ENCODE measurements around the gene CANT1.
A peak's percentile ranks its signal among the peaks of the same experiment; 100 is the strongest.

CANT1 gene

DNA sequence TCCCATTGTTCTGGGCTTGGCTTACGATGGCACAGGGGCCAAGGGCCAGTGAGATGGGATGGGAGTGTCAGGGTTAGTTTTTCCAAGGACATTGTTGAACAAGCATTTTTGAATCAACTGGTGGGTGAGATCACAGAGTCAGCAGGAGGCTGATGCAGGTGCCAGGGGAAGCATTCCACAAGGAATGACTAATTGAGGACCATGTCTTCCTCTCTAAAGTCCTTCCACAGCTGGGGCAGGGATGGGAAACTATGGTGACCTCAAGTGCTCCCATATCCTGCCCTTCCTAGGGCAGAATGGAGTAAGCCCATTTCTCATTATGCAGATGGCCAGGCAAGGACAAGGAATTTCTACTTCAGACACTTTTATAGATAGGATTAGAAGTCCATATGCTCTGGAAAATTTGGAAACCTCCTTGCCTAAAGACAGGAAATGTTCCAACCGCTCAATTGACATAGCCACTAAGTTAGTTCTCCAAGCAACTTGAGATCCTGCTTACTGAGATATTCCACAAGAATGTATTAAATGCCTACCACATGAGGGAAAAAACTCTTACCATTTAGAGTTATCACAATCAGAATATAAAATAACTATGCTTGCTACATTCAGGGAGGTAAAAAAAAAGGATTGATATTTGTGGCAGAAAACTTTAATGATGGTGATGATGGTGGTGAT, 43.8 kb upstream of the CANT1 start:
- no peak overlapping the region for H2BK5ac ChIP-seq (ENCODE audit: low read depth, low read length, poor library complexity)
- no peak overlapping the region for H3K14ac ChIP-seq (ENCODE audit: low read length)
- H4K91ac ChIP-seq (ENCODE audit: low read depth, low read length) = no peak overlapping the region
- no peaks in the 10 kb centered on the region for H3K36me3 ChIP-seq (ENCODE audit: control insufficient read depth in 1 of 2, insufficient read depth in 2 of 2, low read length in 2 of 2)
- no peaks in the 10 kb centered on the region for H3K79me1 ChIP-seq (ENCODE audit: low read length)
- no peak overlapping the region for H2BK12ac ChIP-seq (ENCODE audit: low read length)
- no CpG with 5 or more reads among the region's 2 CpGs for WGBS (ENCODE audit: extremely low coverage, insufficient coverage, insufficient read length)
- H3K9me3 ChIP-seq (ENCODE audit: insufficient read depth, low read depth, low read length) = peaks cover 10% of the 10 kb centered on the region
- no peak overlapping the region for H3K4ac ChIP-seq (ENCODE audit: low read depth, low read length)
- no peak overlapping the region for H2BK120ac ChIP-seq (ENCODE audit: insufficient read depth, low read length, poor library complexity)
- peak in 1 of 2 donors; percentile 20 for DNase-seq
- no peak overlapping the region for H2AK5ac ChIP-seq (ENCODE audit: low read length)
- H4K12ac ChIP-seq (ENCODE audit: low read depth, low read length) = no peak overlapping the region
- H3K79me2 ChIP-seq (ENCODE audit: control insufficient read depth, insufficient read depth, low read length, poor library complexity) = no peaks in the 10 kb centered on the region
- no peaks in the 10 kb centered on the region for H3K27me3 ChIP-seq (ENCODE audit: insufficient read depth, low read length)
- no peak overlapping the region for H4K8ac ChIP-seq (ENCODE audit: low read depth, low read length)
- no peak overlapping the region for H3K4me3 ChIP-seq (ENCODE audit: low read depth, low read length)
- H3K27ac ChIP-seq (ENCODE audit: low read depth, low read length) = no peak overlapping the region
- no peak overlapping the region for H3K9ac ChIP-seq (ENCODE audit: low read length)
- H3K4me2 ChIP-seq (ENCODE audit: low read length) = no peak overlapping the region
- H3K23ac ChIP-seq (ENCODE audit: low read length) = no peak overlapping the region
- H3K18ac ChIP-seq (ENCODE audit: low read length) = no peak overlapping the region
- no peaks in the 10 kb centered on the region for H3K4me1 ChIP-seq (ENCODE audit: control insufficient read depth in 1 of 2, insufficient read depth in 2 of 2, low read length in 2 of 2)
- no peak overlapping the region for H2AFZ ChIP-seq (ENCODE audit: insufficient read depth, low read length, poor library complexity)

DNA sequence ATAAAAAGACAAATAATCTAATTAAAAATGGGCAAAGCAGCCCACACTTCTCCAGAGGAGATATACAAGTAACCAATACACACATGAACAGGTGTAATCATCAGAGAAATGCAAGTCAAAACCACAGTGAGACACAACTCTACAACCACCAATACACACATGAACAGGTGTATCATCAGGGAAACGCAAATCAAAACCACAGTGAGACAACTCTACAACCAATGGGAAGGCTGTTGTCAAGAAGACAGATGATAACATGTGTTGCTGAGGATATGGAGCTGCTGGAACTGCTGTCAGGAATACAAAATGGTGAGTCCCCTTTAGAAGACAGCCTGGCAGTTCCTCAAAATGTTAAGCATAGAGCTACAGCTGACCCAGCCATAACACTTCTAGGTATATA, 42.6 kb upstream of the CANT1 start:
- DNase-seq = no peak
- H2BK5ac ChIP-seq (ENCODE audit: low read depth, low read length, poor library complexity) = no peak overlapping the region
- no peak overlapping the region for H4K91ac ChIP-seq (ENCODE audit: low read depth, low read length)
- H3K9me3 ChIP-seq (ENCODE audit: insufficient read depth, low read depth, low read length) = peaks cover 8% of the 10 kb centered on the region
- H2AK5ac ChIP-seq (ENCODE audit: low read length) = no peak overlapping the region
- H3K23ac ChIP-seq (ENCODE audit: low read length) = no peak overlapping the region
- WGBS (ENCODE audit: extremely low coverage, insufficient coverage, insufficient read length) = no CpG with 5 or more reads among the region's 1 CpG
- no peaks in the 10 kb centered on the region for H3K27me3 ChIP-seq (ENCODE audit: insufficient read depth, low read length)
- H4K8ac ChIP-seq (ENCODE audit: low read depth, low read length) = no peak overlapping the region
- no peaks in the 10 kb centered on the region for H3K4me1 ChIP-seq (ENCODE audit: control insufficient read depth in 1 of 2, insufficient read depth in 2 of 2, low read length in 2 of 2)
- no peak overlapping the region for H2AFZ ChIP-seq (ENCODE audit: insufficient read depth, low read length, poor library complexity)
- H3K14ac ChIP-seq (ENCODE audit: low read length) = no peak overlapping the region
- no peak overlapping the region for H3K18ac ChIP-seq (ENCODE audit: low read length)
- H3K4me2 ChIP-seq (ENCODE audit: low read length) = no peak overlapping the region
- H3K4me3 ChIP-seq (ENCODE audit: low read depth, low read length) = no peak overlapping the region
- H3K4ac ChIP-seq (ENCODE audit: low read depth, low read length) = no peak overlapping the region
- H4K12ac ChIP-seq (ENCODE audit: low read depth, low read length) = no peak overlapping the region
- H3K27ac ChIP-seq (ENCODE audit: low read depth, low read length) = no peak overlapping the region
- no peaks in the 10 kb centered on the region for H3K79me1 ChIP-seq (ENCODE audit: low read length)
- no peak overlapping the region for H3K9ac ChIP-seq (ENCODE audit: low read length)
- no peak overlapping the region for H2BK120ac ChIP-seq (ENCODE audit: insufficient read depth, low read length, poor library complexity)
- H2BK12ac ChIP-seq (ENCODE audit: low read length) = no peak overlapping the region
- no peaks in the 10 kb centered on the region for H3K36me3 ChIP-seq (ENCODE audit: control insufficient read depth in 1 of 2, insufficient read depth in 2 of 2, low read length in 2 of 2)
- no peaks in the 10 kb centered on the region for H3K79me2 ChIP-seq (ENCODE audit: control insufficient read depth, insufficient read depth, low read length, poor library complexity)

- WGBS (ENCODE audit: extremely low coverage, insufficient coverage, insufficient read length) = no CpG with 5 or more reads among the region's 6 CpGs
- no peak overlapping the region for H3K4ac ChIP-seq (ENCODE audit: low read depth, low read length)
- H3K14ac ChIP-seq (ENCODE audit: low read length) = no peak overlapping the region
These were observed 41.7 kb upstream of the CANT1 start for GRCh38 chr17:79051306-79051705.

GRCh38 chr17:79050551-79050950, 41.0 kb upstream of the CANT1 start:
- H3K4ac ChIP-seq (ENCODE audit: low read depth, low read length) = no peak overlapping the region
- no peak overlapping the region for H3K18ac ChIP-seq (ENCODE audit: low read length)
- H2BK5ac ChIP-seq (ENCODE audit: low read depth, low read length, poor library complexity) = no peak overlapping the region
- no peak overlapping the region for H3K9ac ChIP-seq (ENCODE audit: low read length)
- H4K91ac ChIP-seq (ENCODE audit: low read depth, low read length) = no peak overlapping the region
- no peak overlapping the region for H3K14ac ChIP-seq (ENCODE audit: low read length)
- no peaks in the 10 kb centered on the region for H3K27me3 ChIP-seq (ENCODE audit: insufficient read depth, low read length)
- H2BK12ac ChIP-seq (ENCODE audit: low read length) = no peak overlapping the region
- no peak overlapping the region for H2BK120ac ChIP-seq (ENCODE audit: insufficient read depth, low read length, poor library complexity)
- peaks cover 8% of the 10 kb centered on the region for H3K9me3 ChIP-seq (ENCODE audit: insufficient read depth, low read depth, low read length)
- no peak overlapping the region for H2AFZ ChIP-seq (ENCODE audit: insufficient read depth, low read length, poor library complexity)
- DNase-seq = no peak
- no peaks in the 10 kb centered on the region for H3K79me1 ChIP-seq (ENCODE audit: low read length)
- H3K79me2 ChIP-seq (ENCODE audit: control insufficient read depth, insufficient read depth, low read length, poor library complexity) = no peaks in the 10 kb centered on the region
- no peak overlapping the region for H3K23ac ChIP-seq (ENCODE audit: low read length)
- H3K4me3 ChIP-seq (ENCODE audit: low read depth, low read length) = no peak overlapping the region
- H4K8ac ChIP-seq (ENCODE audit: low read depth, low read length) = no peak overlapping the region
- no peaks in the 10 kb centered on the region for H3K4me1 ChIP-seq (ENCODE audit: control insufficient read depth in 1 of 2, insufficient read depth in 2 of 2, low read length in 2 of 2)
- H3K27ac ChIP-seq (ENCODE audit: low read depth, low read length) = no peak overlapping the region
- WGBS (ENCODE audit: extremely low coverage, insufficient coverage, insufficient read length) = no CpG with 5 or more reads among the region's 6 CpGs
- H2AK5ac ChIP-seq (ENCODE audit: low read length) = no peak overlapping the region
- H3K36me3 ChIP-seq (ENCODE audit: control insufficient read depth in 1 of 2, insufficient read depth in 2 of 2, low read length in 2 of 2) = no peaks in the 10 kb centered on the region
- no peak overlapping the region for H3K4me2 ChIP-seq (ENCODE audit: low read length)
- H4K12ac ChIP-seq (ENCODE audit: low read depth, low read length) = no peak overlapping the region

More at GRCh38 chr17:79051306-79051705, 41.7 kb upstream of the CANT1 start:
- Histone ChIP-seq H3K27me3 (ENCODE audit: insufficient read depth, low read length) (no peaks in the 10 kb centered on the region), H3K79me2 (ENCODE audit: control insufficient read depth, insufficient read depth, low read length, poor library complexity) (no peaks in the 10 kb centered on the region), H3K4me2 (ENCODE audit: low read length) (no peak overlapping the region), H2BK120ac (ENCODE audit: insufficient read depth, low read length, poor library complexity) (no peak overlapping the region), H2AFZ (ENCODE audit: insufficient read depth, low read length, poor library complexity) (no peak overlapping the region), H3K27ac (ENCODE audit: low read depth, low read length) (no peak overlapping the region), H3K18ac (ENCODE audit: low read length) (no peak overlapping the region), H3K36me3 (ENCODE audit: control insufficient read depth in 1 of 2, insufficient read depth in 2 of 2, low read length in 2 of 2) (no peaks in the 10 kb centered on the region), H3K4me3 (ENCODE audit: low read depth, low read length) (no peak overlapping the region), H3K79me1 (ENCODE audit: low read length) (no peaks in the 10 kb centered on the region), H3K9me3 (ENCODE audit: insufficient read depth, low read depth, low read length) (peaks cover 8% of the 10 kb centered on the region), H2BK5ac (ENCODE audit: low read depth, low read length, poor library complexity) (no peak overlapping the region), H4K8ac (ENCODE audit: low read depth, low read length) (no peak overlapping the region), H3K9ac (ENCODE audit: low read length) (no peak overlapping the region), H2AK5ac (ENCODE audit: low read length) (no peak overlapping the region), H4K12ac (ENCODE audit: low read depth, low read length) (no peak overlapping the region), H2BK12ac (ENCODE audit: low read length) (no peak overlapping the region), H3K23ac (ENCODE audit: low read length) (no peak overlapping the region), H4K91ac (ENCODE audit: low read depth, low read length) (no peak overlapping the region), H3K4me1 (ENCODE audit: control insufficient read depth in 1 of 2, insufficient read depth in 2 of 2, low read length in 2 of 2) (no peaks in the 10 kb centered on the region)
- no peak for DNase-seq
